Subcutaneous abdominal adipose tissue (tissue), 5 donors: ENCODE measurements around the gene ORAI1.

Experiments used
- H3K27ac ChIP-seq: one replicate; pipeline ENCODE4 v1.7.0; 2013; ENCODE audit warnings: low read depth, mild to moderate bottlenecking, inconsistent platforms, low read length, moderate library complexity
- H3K27me3 ChIP-seq, 5 donors: one replicate each; pipeline ENCODE4 v1.7.0; 2013; ENCODE audit warnings: low read length in 5 of 5, inconsistent platforms in 1 of 5; ENCODE audit not compliant: control insufficient read depth in 5 of 5, insufficient read depth in 4 of 5
- H3K36me3 ChIP-seq, 5 donors: one replicate each; pipeline ENCODE4 v1.7.0; 2013; ENCODE audit warnings: low read length in 5 of 5; ENCODE audit not compliant: control insufficient read depth in 5 of 5, insufficient read depth in 5 of 5
- H3K4me1 ChIP-seq, 5 donors: one replicate each; pipeline ENCODE4 v1.7.0; 2013; ENCODE audit warnings: low read length in 5 of 5, mild to moderate bottlenecking in 3 of 5, moderate library complexity in 1 of 5; ENCODE audit not compliant: control insufficient read depth in 5 of 5, insufficient read depth in 5 of 5
- H3K4me3 ChIP-seq, 5 donors: one replicate each; pipeline ENCODE4 v1.7.0; 2013; ENCODE audit warnings: low read length in 5 of 5, low read depth in 1 of 5
- H3K9ac ChIP-seq, 5 donors: one replicate each; pipeline ENCODE4 v1.7.0; 2013; ENCODE audit warnings: low read length in 5 of 5, mild to moderate bottlenecking in 4 of 5, moderate library complexity in 3 of 5
- H3K9me3 ChIP-seq, 5 donors: one replicate each; pipeline ENCODE4 v1.7.0; 2013; ENCODE audit warnings: low read length in 5 of 5; ENCODE audit not compliant: control insufficient read depth in 5 of 5
- donor health status: healthy.
- donor health status: healthy.
- donor health status: healthy.
- donor health status: healthy.
- donor health status: healthy.

The ORAI1 gene

GRCh38 chr12:121689430-121689829, 63.1 kb downstream of the ORAI1 start:
- Histone ChIP-seq H3K4me3 (no peak overlapping the region), H3K27me3 (no peaks in the 10 kb centered on the region), H3K27ac (no peak overlapping the region), H3K4me1 (peaks cover 0 to 6% (median 4%) of the 10 kb centered on the region in 5 donors), H3K9ac (no peak overlapping the region), H3K9me3 (no peaks in the 10 kb centered on the region), H3K36me3 (no peaks in the 10 kb centered on the region)
